ENCODE data around the gene CDKN2D. TPM values are rescaled to one million over a fixed set of nuclear protein-coding genes. Genes with fewer than 3 reads are reported as not detected.

Gene CDKN2D
- polyA plus RNA-seq, 1 donor from 2014 or later = 333 TPM

- H3K79me2 ChIP-seq (replicated peaks; ENCODE audit: insufficient read depth, low read length) = no peaks in the 10 kb centered on the region
- H3K27me3 ChIP-seq (ENCODE audit: insufficient read depth, low read depth, low read length) = peaks cover 36% of the 10 kb centered on the region
- H3K9me2 ChIP-seq (ENCODE audit: insufficient read depth, low read length) = no peaks in the 10 kb centered on the region
- TF ChIP-seq TAF1 (IDR thresholded peaks at IDR 0.05; ENCODE audit: low read depth) = no peak
- TF ChIP-seq EZH2 (IDR thresholded peaks at IDR 0.05; ENCODE audit: borderline replicate concordance, insufficient read depth, low read length, poor library complexity, severe bottlenecking) = no peak
- H3K9ac ChIP-seq (ENCODE audit: low read length) = no peak overlapping the region
- no peaks in the 10 kb centered on the region for H3F3A ChIP-seq (ENCODE audit: insufficient read depth, low read length, poor library complexity, severe bottlenecking)
- no peaks in the 10 kb centered on the region for H3K9me3 ChIP-seq (ENCODE audit: low read length)
- H3K4me2 ChIP-seq (ENCODE audit: low read length) = no peak overlapping the region
- no peak overlapping the region for H3K4me3 ChIP-seq (ENCODE audit: low read length)
- H3K27ac ChIP-seq (ENCODE audit: low read length) = no peak overlapping the region
- H3K36me3 ChIP-seq (ENCODE audit: insufficient read depth, low read length) = no peaks in the 10 kb centered on the region
- H2AFZ ChIP-seq (ENCODE audit: low read depth, low read length) = no peak overlapping the region
- no peaks in the 10 kb centered on the region for H4K20me1 ChIP-seq (ENCODE audit: insufficient read depth)
Observed at GRCh38 chr19:10521461-10522171, 47.2 kb downstream of the CDKN2D start.

DNA sequence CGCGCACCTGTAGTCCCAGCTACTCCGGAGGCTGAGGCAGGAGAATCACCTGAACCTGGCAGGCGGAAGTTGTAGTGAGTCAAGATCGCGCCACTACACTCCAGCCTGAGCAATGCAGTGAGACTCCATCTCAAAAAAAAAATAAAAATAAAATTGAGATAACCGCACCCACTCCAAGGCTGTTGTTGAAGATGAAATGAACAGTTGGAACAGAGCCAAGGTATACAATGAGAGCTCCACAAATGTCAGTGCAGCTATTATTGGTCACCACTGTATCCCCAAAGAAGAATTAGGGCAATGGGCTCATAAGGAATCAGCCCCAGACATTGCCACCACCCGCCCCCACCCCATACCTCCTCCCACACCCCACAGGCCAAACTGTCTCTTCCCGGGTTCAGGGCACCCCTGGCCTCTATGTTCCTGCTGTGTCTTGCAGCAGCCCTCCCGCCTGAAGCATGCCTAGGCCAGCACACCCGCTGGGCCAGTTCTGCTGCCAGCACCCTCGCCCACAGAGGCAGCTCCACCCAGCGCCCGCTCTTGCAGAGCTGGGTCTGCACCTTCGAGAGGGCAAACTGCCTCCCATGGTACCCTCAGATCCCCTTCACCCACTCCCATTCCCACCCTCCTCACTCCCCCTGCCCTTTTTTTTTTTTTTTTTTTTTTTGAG is 48.0 kb downstream of the CDKN2D start:
- H3K9me3 ChIP-seq (ENCODE audit: low read length) = no peaks in the 10 kb centered on the region
- no peaks in the 10 kb centered on the region for H4K20me1 ChIP-seq (ENCODE audit: insufficient read depth)
- no peaks in the 10 kb centered on the region for H3K9me2 ChIP-seq (ENCODE audit: insufficient read depth, low read length)
- no peaks in the 10 kb centered on the region for H3K79me2 ChIP-seq (replicated peaks; ENCODE audit: insufficient read depth, low read length)
- no peak overlapping the region for H3K9ac ChIP-seq (ENCODE audit: low read length)
- H3K27ac ChIP-seq (ENCODE audit: low read length) = no peak overlapping the region
- H3K27me3 ChIP-seq (ENCODE audit: insufficient read depth, low read depth, low read length) = peaks cover 45% of the 10 kb centered on the region
- H2AFZ ChIP-seq (ENCODE audit: low read depth, low read length) = no peak overlapping the region
- H3F3A ChIP-seq (ENCODE audit: insufficient read depth, low read length, poor library complexity, severe bottlenecking) = no peaks in the 10 kb centered on the region
- TF ChIP-seq SMC3 (conservative IDR thresholded peaks at IDR 0.05; ENCODE audit: poor library complexity) (no peak), EZH2 (IDR thresholded peaks at IDR 0.05; ENCODE audit: borderline replicate concordance, insufficient read depth, low read length, poor library complexity, severe bottlenecking) (no peak), POLR2AphosphoS5 (IDR thresholded peaks at IDR 0.05) (no peak), MXI1 (conservative IDR thresholded peaks at IDR 0.05; ENCODE audit: poor library complexity, severe bottlenecking) (no peak)
- H3K4me3 ChIP-seq (ENCODE audit: low read length) = no peak overlapping the region
- H3K36me3 ChIP-seq (ENCODE audit: insufficient read depth, low read length) = no peaks in the 10 kb centered on the region
- H3K4me2 ChIP-seq (ENCODE audit: low read length) = no peak overlapping the region

GRCh38 chr19:10519421-10519820 is 49.4 kb downstream of the CDKN2D start:
- no peaks in the 10 kb centered on the region for H3K9me2 ChIP-seq (ENCODE audit: insufficient read depth, low read length)
- TF ChIP-seq TAF1 (IDR thresholded peaks at IDR 0.05; ENCODE audit: low read depth) (no peak), SMC3 (conservative IDR thresholded peaks at IDR 0.05; ENCODE audit: poor library complexity) (no peak), MXI1 (conservative IDR thresholded peaks at IDR 0.05; ENCODE audit: poor library complexity, severe bottlenecking) (no peak), REST (IDR thresholded peaks at IDR 0.05; ENCODE audit: borderline replicate concordance) (no peak), EZH2 (IDR thresholded peaks at IDR 0.05; ENCODE audit: borderline replicate concordance, insufficient read depth, low read length, poor library complexity, severe bottlenecking) (no peak), POLR2AphosphoS5 (IDR thresholded peaks at IDR 0.05) (no peak), CTCF (IDR thresholded peaks at IDR 0.05; ENCODE audit: poor library complexity, severe bottlenecking) (no peak), EP300 (conservative IDR thresholded peaks at IDR 0.05; ENCODE audit: poor library complexity, severe bottlenecking) (no peak), RAD21 (conservative IDR thresholded peaks at IDR 0.05) (no peak)
- no peaks in the 10 kb centered on the region for H3F3A ChIP-seq (ENCODE audit: insufficient read depth, low read length, poor library complexity, severe bottlenecking)
- no peak overlapping the region for H3K4me2 ChIP-seq (ENCODE audit: low read length)
- H3K27ac ChIP-seq (ENCODE audit: low read length) = no peak overlapping the region
- H2AFZ ChIP-seq (ENCODE audit: low read depth, low read length) = no peak overlapping the region
- no peaks in the 10 kb centered on the region for H3K9me3 ChIP-seq (ENCODE audit: low read length)
- peaks cover 58% of the 10 kb centered on the region for H3K27me3 ChIP-seq (ENCODE audit: insufficient read depth, low read depth, low read length)
- H3K9ac ChIP-seq (ENCODE audit: low read length) = no peak overlapping the region
- no peak overlapping the region for H3K4me3 ChIP-seq (ENCODE audit: low read length)
- H4K20me1 ChIP-seq (ENCODE audit: insufficient read depth) = no peaks in the 10 kb centered on the region
- no peaks in the 10 kb centered on the region for H3K79me2 ChIP-seq (replicated peaks; ENCODE audit: insufficient read depth, low read length)
- no peaks in the 10 kb centered on the region for H3K36me3 ChIP-seq (ENCODE audit: insufficient read depth, low read length)
